HG03159 (cell line): ENCODE measurements around the gene SLC22A14.

ENCODE experiments used
- ATAC-seq: cut with Tn5 transposase; IDR thresholded peaks from one replicate; pipeline ENCODE4 v1.9.1; 2021; ENCODE audit warnings: mild to moderate bottlenecking, moderate library complexity; ENCODE audit not compliant: unreplicated experiment

SLC22A14 gene

DNA sequence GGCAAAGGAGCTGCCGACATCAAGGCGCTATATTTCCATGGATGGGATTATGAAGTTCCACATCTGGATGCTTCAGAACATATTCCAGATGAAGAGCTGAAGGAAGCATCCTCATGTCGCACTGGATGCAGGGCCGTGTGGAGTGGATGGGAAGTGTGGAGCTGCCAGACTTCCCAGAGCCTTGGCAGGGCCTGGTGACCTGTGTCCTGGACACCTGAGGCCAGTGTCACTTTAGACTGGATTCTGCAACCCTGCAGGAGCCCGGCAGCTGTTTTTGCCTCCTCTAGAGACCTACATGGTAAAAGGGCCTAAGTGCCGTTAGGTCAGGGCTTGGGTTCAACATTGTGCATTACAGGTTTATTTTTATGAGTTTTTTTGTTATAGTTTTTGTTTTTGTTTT, 53.2 kb downstream of the SLC22A14 start:
- ATAC-seq: no peak

DNA sequence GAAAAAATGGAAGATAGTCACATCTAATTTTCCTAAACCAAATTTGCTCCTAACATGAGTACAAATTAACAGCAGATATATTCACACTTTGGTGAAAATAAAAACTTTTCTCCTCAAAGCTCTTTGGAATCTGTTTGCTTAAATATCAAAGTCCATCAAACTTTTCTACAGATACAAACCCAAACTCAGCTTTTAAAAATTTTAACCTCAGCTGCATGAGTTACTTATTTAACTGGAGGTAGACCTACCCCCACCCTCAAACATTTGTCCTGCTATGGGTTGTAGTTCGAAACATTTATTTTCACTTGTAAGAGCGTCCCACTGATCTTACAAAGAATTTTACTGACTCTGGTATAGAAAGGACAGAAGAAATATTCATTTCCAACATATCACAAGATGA, 55.6 kb downstream of the SLC22A14 start:
- no peak for ATAC-seq

DNA sequence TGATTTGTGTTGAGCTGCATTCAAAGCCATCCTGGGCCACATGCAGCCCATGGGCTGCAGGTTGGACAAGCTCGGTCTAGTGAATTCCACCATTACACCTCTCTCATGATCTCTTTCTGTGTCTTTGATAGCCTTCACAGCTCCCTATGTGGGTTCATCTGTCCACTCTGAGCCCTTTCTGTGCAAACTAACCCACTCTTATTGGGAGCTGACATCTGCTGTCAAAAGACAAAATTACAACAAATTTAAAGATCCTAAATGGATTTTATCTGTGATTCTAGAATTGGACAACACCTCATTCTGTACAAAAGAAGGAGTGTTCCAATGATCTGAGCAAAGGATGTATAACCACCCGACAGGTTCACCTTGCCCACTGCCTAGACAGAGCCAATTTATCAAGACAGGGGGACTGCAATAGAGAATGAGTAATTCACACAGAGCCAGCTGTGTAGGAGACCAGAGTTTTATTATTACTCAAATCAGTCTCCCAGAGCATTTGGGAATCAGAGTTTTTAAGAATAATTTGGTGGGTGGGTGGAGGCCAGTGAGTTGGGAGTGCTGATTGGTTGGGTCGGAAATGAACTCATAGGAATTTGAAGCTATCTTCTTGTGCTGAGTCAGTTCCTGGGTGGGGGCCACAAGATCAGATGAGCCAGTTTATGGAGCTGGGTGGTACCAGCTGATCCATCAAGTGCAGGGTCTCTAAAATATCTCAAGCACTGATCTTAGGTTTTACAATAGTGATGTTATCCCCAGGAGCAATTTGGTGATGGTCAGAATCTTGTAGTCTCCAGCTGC, 61.9 kb downstream of the SLC22A14 start:
- no peak for ATAC-seq

DNA sequence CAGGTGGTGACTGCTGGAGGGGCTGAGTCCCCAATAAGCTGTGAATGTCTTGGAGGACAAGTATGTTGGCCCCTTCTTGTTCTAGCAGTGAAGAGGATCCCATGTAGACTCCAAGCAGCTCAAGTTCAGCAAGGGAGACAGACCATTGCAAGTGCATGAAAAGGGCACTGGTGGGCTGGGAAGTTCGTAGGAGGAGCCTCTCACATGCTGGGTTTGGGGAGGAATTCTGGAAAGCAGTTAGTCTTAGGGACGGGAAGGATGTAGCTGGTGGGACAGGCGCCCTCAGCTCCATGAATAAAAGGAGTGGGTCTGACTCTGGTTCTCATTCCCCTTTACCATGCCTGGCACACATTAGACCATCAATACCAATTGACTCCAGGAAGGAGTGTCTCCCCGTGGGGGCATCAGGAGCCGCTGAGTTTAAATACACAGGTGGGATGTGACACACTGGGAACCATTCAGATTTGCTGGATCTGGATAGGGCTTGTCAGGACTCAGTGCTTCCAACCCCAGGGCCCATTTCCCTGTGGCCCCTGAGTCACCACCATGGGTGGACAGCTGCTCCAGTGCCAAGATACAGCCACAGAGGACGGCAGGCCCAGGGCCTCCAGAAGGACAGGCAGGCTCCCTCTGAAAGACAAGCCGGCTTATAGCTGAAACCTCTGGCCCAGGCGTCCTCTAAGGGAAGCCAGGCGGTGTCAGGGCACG, 63.9 kb downstream of the SLC22A14 start:
- no peak for ATAC-seq

DNA sequence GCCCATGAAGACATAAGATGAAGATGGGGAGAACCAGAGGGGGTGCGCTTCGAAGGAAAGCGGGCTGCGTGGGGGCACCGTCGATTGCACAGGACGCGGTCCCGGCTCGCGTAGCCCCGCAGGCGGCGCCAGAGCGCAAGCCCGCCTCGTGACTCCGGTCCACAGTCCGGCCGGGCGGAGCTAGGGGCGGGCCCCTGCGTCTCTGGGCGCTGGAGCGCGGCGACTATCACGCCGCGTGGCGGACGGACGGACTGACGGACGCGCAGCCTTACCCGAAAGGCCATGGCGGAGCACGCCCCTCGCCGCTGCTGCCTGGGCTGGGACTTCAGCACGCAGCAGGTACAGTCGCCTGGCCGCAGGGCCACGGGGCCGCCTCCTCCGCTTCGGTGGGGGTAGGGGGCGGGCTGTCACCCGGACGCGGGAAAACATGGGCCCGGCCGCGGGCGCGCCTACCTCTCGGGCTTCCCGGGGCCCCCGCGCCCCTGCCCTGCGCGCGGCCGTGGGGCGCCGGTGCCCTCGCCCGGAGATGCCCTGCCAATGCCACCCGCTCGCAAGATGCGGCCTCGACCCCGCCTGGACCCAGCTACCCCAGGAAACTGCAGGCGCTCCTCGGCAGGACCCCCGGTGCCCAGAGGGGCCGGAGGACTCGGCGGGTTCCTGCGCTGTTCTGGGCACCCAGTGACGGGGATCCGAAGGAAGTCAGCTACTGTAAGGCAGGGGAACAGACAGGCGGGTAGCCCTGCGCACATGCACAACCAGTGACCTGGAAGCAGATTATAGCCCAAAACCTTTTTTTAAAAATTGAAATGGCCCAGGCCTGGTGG, 64.7 kb downstream of the SLC22A14 start, which contains the start of gene XYLB:
Gene XYLB (plus strand): TSS at position 199 of the 824 bp plus-strand sequence. CDS start 84 bp downstream, at position 283.
- peak; percentile 98 for ATAC-seq

DNA sequence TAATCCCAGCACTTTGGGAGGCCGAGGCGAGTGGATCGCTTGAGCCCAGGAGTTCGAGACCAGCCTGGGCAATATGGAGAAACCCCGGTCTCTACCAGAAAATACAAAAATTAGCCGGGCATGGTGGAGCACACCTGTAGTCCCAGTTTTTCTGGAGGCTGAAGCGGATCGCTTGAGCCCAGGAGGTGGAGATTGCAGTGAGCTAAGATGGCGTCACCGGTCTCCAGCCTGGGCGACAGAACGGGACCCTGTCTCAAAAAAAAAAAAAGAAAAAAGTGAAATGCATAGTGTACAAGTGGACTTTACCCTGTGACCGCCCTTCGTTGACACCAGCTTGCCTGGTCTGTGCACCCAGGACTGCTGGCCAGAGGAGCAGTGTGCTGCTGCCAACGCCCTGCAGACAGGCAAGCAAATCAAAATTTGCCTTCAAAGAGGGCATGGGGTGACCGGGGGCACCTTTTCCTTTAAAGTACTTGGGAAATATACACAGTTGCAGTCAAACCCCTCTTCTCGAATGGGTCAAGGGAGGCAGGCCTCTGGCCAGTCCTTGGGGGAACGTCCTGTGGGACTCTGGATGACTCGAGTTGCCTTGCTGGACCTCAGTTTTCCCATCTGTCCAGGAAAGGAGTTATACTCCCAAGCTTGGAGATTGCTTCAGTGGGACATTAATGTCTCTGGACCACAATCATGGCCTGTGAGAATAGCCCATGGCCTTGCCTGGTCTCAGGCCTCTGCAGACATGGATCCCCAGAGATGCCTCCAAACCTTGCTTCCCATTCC, 65.5 kb downstream of the SLC22A14 start:
- ATAC-seq: no peak

DNA sequence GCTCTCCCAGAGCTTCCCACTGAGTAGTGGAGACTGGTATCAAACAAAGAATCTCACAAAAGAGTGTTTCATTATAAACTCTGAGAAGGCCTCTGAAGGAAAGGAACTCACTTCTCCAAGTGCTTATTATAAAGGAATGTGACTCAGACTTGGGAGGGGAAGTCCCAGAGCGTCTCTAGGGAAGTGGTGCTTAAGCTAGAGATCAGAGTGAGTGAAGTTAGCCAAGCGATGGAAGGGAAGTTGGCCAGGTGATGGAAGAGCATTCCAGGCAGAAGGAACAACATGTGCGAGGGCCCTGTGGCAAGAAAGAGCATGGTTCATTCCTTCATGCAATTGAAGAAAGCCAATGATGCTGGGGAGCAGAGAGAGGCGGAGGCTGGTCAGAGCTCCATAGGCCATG, 66.8 kb downstream of the SLC22A14 start:
- ATAC-seq: no peak

DNA sequence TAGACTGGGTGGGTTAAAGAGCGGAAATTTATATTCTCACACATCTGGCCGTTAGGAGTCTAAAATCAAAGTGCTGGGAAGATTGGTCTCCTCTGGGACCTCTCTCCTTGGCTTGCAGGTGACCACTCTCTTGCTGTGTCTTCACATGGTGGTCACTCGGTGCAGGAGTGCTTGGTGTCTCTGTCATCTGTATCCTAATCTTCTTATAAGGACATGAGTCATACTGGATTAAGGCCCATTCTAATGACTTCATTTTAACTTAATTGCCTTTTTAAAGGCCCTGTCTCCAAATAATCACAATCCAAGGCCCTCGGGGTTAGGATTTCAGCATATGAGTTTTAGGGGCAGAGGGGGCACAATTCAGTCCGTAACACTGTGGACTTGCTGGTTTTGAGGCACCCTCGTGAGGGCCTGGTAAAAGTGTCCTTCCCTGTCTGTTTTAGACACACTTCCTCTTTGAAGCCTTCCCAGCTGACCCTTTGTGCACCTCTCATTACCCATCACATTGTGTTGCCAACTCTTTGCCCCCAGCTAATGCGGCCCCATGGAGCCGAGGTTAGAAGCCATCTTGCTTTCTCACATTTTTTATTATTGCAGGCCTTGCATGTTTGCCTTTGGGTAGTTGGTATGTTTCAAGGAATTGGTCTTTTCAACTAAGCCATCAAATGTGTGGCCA, 67.7 kb downstream of the SLC22A14 start:
- no peak for ATAC-seq

DNA sequence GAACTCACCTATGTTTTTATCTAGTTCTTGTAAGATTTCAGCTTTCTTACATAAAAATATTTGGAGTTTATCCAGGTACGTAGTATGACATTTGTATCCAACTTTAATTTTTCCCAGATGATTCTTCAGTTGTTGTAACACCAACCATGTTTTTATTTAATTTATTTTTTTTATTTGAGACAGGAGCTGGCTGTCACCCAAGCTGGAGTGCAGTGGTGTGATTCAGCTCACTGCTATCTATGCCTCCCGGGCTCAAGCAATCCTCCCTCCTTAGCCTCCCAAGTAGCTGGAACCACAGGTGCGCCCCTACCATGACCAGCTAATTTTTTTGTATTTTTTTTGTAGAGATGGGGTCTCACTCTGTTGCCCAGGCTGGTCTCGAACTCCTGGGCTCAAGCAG, 71.1 kb downstream of the SLC22A14 start:
- no peak for ATAC-seq

DNA sequence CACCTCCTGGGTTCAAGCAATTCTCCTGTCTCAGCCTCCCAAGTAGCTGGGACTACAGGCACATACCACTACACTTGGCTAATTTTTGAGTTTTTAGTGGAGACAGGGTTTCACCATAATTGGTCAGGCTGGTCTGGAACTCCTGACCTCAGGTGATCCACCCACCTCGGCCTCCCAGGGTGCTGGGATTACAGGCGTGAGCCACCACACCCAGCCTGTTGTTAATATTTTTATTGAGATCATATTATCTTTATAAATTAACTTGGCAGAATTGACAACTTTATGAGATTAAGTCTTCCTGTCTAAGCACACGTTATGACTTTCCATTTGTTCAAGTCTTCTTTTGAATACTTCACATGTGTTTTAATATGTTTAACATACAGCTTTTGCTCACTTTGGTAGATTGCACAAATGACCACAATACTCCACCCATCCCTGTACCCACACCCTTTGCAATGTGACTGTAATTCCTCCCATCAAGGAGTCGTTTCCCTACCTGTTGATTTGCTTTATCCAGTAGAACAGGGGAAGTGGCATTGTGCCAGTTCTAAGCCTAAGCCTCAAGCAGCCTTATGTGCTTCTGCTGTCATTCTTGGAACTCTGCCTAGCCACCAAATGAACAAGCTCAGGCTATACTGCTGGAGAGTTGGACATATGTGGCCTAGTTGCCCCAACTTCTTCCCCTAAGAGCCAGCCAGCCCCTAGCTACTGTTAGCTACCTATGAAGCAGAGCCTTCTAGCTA, 72.7 kb downstream of the SLC22A14 start:
- ATAC-seq: no peak

DNA sequence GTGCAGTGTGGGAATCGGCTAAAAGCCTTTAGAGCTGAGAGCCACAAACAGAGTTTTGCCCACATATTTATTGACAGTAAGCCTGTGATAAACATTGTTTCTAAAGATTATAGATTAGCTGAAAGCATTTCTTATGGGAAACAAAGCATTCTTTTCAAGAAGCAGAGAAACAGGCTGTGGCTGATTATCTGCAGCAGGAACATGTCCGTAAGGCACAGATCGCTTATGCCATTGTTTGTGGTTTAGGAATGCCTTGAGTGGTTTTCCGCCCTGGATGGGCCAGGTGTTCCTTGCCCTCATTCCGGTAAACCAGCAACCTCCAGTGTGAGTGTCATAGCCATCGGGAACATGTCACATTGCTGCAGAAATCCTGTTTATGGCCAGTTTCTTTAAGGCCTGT, 76.9 kb downstream of the SLC22A14 start:
- ATAC-seq: no peak

DNA sequence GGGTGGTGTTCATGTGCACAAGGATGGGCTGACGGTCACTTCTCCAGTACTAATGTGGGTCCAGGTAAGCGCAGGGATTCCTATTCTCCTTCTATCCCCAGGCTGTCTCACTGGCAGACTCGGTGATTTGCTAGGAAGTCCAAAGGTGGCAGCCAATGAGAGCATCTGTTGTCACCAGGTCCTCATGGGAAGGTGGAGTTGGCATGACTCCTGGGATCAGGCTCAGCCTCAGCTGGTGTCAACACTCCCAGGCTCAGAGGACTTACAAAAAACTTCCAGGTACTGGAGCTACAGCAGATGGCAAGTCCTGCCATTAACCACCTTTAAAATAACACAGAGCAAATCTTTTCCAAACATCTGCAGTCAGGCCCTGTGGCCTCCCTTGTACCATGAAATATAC, 78.3 kb downstream of the SLC22A14 start:
- ATAC-seq: no peak

DNA sequence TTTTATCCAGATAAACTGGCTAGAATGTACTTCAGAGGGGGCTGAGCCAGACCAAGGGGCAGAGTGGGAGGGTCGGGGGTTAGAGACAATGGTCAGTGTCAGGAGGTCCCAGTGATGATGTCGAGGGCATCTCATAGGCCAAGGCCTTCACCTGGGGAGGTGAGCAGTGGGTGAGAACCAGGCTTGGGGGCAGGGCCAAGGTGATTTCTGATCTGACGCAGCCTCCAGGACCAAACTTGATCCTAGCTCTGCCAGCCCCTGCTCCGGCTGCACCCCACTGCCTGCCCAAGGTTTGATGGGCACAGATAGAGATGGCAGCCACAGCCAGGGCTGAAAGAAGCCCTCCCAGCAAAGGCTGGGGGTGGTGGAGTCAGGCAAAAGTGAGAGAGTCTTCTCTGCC, 79.4 kb downstream of the SLC22A14 start:
- ATAC-seq: no peak

DNA sequence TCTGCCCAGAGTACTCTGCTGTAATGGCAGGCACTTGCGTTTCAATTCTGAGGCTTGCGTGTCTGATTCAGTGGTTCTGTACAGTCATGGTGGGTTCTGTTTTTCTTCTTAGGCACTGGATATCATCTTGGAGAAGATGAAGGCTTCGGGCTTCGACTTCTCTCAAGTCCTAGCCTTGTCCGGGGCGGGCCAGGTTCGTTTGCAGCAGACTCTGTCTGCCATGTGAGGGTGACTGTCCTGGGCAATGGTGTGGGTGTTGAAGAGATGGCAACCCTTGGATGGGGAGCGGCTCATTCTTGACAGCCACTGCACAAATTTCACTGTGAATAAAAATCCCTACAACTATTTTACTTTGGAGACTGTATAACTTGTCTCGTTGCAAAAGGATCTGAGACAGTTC, 80.7 kb downstream of the SLC22A14 start:
- no peak for ATAC-seq

DNA sequence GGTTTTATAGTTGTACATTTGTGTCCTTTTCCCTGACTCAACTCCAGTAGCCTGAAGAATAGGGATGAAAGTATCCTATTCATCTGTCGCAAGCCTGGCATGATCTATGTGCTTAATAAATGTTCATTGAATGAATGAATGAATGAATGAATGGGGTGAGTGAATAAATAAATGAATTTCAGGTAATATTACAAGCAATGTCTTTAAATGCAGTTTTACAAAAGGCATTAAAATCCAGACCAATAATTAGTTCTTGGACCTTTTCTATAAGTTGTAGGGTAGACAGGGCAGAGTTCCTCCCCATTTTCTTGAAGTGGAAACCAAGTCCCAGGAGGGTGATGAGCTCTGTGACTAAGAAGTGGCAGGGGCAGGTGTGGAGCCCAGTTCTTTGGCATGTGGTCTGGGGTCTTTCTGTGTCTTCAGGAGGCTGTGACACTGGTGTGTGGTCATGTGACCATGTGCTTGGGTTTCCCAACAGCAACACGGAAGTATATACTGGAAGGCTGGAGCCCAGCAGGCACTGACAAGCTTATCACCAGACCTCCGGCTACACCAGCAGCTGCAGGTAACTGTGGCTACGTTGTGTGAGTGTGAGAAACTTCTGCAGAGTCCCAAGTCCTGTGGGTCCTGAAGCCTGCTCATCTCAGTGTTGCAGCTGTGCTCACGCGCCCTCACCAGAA, 82.8 kb downstream of the SLC22A14 start:
- no peak for ATAC-seq

DNA sequence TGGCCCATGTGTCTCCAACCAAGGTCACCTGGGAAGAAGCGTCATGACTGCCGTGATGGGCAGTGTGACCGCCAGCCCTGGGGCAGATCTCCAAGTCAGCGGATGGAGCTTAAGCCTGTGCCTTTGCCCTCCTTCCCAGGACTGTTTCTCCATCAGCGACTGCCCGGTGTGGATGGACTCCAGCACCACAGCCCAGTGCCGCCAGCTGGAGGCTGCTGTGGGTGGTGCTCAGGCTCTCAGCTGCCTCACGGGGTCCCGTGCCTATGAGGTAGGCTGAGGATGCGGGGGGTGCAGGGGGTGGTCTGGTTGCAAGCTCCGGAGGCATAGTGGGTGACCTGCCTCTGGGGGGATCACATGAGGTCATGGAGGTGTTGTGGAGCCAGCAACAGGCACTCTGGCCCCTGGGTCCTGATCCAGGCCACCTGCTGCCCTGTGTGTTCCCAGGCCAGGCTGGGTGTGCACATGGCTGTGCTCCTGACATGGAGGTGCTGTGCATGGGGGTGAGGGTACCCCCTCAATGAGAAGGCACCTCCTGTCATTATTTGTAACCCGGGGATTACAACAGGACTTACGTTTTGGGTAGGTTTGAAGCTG, 83.5 kb downstream of the SLC22A14 start:
- ATAC-seq: no peak

DNA sequence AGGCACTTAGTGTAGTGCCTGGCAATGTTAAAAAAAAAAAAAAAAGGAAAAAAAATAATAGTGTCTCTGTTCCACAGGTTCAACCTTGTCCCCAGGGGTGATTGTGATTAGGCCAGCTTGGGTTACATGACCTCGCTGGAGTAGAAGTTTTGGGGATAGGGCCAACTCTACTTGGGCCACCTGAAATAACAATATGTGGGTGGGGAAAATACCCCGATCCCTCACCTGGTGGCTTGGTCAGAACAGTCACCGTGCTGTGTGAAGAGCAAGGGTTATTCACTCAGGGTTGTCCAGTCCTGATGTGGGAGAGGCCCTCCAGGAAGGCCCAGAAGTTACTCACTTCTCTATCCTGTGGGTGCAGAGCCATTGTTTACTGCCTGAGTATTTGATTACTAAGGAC, 84.0 kb downstream of the SLC22A14 start:
- ATAC-seq: no peak

DNA sequence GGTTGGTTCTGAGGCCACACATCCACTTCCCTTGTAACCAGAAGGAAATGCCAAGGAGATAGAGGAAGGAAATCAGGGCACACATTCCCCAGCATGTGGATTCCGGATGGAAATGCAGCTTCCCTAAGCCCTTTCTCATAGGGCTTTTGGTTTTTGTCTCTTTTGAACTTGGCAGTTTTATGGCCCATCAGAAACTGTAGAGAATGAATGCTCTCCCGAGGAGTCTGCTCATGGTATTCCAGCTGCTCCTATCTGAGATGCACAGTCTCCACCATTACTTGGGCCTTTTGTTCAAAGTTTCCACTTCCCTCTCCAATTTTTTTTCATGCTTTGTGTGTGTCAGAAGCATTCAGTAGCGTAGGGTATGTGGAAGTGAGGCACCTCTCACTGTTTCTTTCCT, 85.7 kb downstream of the SLC22A14 start:
- ATAC-seq: no peak
